ENCODE measurements around the gene TRPV6. TPM values are rescaled to one million over a fixed set of nuclear protein-coding genes. Genes with fewer than 3 reads are reported as not detected.

The TRPV6 gene
- polyA plus RNA-seq, 4 donors = 8.4 to 16.5 (median 11.5) TPM

DNA sequence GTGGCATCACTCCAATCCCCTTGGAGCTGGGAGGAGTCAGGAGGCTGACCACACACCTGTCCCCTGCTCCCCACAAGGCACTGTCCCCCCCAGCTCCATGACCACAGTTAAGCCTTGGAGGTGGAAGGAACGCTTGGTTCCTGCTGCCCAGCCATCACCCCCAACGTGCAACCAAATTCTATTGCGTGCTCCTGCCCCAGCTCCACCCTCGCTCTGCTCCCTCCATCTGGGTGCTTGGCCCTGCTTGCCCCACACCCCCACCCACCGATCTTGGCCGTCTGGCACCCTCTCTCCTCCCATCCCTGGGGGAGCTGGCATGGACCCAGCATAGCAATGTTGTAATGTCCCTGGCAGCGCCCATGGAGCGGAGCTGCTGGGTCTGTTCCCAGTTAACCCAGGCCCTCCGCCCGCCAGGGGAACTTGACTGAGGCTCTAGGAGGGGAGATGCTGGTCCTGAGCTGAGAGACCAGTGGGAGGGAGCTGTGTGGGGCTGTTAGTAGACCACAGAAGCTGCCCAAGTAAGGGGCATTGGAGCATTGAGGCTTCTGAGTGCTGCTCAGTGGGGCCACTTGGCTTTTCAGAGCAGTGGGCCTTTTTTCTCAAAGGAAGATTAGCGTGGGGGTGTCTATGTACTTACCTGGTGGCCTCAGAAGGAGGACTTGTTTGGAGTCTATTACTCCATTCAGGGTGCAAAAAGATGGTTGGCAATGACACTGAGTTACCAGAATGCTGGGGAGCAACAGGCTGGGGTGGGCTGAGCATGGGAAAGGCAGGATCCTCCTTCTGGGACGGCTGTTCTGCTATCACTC, 29.6 kb downstream of the TRPV6 start:
- DNase-seq (ENCODE audit: low read depth in 4 of 4, low spot score in 2 of 4) = no peak

DNA sequence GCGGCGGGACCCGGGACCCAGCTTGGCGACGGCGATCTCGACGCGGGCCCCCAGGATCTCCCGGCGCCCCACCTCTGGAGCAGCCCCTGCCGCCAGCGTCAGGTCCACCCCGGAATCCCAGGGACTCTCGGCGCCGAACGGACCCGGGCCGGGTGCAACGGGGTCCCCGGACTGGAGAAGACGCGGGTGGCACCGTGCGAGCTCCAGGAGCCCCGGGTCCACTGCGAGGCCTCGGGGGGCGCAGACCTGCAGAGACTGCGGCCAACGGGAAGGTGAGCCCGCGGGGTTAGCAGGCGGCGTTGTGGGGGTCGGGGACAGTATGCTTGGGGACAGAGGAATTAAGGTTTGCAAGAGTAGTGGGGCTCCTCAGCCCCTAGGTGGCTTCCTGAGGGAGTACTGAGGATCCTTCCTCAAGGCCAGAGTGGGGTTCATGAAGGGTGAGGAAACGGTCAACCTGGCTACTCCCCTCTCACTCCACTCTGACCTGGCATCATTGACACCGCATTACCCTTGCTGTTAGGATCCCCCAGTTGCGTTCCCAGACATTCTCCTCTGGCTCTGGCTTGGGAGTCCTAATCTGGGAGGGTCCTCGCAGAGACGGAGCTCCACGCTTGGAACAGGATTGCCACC, 30.3 kb downstream of the TRPV6 start:
- DNase-seq (ENCODE audit: low read depth in 4 of 4, low spot score in 2 of 4) = peak in 1 of 4 donors; percentile 21

DNA sequence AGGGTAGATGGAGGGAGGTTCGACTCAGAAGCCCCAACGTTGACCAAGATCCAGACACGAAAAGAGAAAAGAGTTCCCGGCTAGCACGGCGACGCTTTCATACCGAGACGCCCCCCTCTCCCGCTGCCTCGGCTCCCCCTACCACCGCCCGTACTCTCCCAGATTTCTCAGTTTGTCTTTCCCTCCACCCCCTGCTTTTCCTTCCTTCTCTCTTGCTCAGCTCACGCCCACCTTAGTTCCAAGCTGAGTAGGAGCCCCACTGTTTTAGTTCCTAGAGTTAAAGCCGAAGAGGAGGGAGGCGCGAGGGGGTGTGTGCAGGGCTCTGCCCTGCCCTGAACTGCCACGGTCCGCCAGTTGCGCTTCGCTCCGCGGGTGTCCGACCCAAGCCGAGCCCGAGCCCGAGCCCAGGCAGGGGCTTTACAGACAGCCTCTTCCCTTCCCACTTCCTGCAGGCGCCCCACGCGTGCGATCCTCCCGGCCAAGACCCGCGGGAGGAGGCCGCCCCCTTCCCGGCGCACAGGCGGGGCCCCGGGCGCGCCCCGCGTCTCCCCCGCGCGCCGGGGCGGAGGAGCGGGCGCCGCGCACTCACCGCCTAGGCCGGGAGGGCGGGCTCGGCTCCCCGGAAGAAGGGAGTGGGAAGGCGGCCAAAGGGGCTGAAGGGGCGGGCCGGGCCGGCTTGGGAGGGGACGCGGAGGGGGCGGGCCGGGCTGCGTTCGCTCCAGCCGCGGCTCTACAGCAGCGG, 31.0 kb downstream of the TRPV6 start, which contains the start of gene EPHB6:
Gene EPHB6, plus strand, starts transcription at position 705 of the 742 bp plus-strand sequence. CDS start 8,152 bp downstream, outside the sequence.
- DNase-seq (ENCODE audit: low read depth in 4 of 4, low spot score in 2 of 4) = peak; percentile 42 to 61 (median 59)

DNA sequence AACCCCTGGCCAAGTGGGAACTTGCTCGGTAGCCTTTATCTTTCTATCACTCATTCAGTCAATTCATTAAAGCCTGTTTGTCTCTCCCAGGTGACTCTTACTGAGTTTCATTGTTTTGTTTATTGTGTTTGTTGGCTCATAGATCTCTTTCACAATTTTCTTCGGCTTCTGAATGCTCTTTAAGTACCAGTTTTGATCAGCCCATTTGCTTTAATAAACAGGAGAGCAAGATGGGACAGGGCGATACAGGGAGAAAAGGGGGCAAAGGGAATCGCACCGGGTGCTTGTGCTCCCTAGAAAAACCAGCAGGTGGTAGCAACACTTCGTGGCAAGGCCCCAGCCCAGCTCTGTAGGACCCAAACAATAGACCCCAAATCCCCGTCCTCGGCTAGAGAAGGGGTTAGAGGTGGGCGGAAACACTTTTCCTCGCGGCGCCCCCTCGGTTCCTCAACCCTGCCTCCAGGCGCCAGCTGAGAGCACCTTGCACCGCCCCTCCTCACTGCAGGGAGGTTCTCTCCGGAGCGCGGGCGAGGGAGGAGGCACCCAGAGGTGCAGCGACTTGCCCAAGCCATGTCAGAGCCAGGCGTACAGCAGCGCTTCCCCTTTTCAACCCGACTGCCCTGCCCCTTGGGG, 31.7 kb downstream of the TRPV6 start:
- DNase-seq (ENCODE audit: low read depth in 4 of 4, low spot score in 2 of 4) = peak; percentile 41 to 72 (median 64)

DNA sequence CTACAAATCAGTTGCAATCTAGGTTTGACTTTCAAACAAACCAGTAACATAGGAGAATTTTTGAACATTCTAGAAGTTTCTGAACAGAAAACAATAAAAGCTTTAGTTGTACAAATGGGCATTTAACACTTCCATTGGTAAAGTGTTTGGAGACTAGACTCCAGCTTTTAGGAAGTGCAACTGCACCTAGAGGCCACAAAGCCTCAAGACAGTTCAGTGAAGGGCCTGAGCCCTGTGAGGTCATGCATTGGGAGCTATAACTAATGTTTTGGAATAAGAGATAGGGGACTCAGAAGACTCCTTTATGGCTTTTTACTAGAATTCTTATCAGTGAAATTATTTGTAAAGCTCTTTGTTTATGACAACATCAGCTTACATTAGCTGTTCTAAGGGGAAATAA, 33.6 kb downstream of the TRPV6 start:
- DNase-seq (ENCODE audit: low read depth in 4 of 4, low spot score in 2 of 4) = no peak

DNA sequence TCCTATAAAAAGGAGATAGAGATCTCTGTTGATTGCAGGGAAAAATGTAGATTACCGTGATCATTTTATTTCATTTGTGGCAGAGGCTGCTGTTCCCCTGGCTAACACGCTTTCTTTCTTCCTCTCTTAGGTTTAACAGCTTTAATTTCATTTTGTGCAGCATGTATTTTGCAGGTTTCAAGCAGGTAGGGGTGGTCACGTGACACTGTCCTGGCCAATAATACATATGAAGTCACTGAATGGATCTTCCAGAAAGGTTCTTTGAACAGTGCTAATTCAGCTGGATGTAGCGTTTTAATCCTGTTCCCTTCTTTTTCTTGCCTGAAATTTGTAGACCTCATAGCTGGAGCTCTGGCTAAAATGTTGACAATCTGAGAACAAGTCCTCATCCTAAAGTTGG, 34.3 kb downstream of the TRPV6 start:
- DNase-seq (ENCODE audit: low read depth in 4 of 4, low spot score in 2 of 4) = no peak

DNA sequence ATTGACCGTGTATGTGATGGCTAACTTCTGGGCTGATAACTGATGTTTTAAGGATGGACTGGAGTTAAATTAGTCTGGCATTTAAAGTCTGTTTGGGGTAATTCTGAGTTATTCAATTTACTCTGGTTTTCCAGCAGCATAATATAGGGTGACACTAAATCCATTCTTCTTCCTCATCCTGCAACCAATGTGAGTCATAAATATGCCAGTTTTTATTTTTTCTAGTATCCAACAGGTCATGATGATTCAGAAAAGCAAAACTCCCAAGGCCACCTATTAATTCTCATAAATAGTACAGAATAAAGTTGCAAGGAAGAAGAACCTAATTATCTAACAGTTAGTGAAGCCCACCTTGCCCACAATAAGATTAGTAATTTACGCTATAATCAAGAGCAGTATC, 38.2 kb downstream of the TRPV6 start:
- DNase-seq (ENCODE audit: low read depth in 4 of 4, low spot score in 2 of 4) = no peak

DNA sequence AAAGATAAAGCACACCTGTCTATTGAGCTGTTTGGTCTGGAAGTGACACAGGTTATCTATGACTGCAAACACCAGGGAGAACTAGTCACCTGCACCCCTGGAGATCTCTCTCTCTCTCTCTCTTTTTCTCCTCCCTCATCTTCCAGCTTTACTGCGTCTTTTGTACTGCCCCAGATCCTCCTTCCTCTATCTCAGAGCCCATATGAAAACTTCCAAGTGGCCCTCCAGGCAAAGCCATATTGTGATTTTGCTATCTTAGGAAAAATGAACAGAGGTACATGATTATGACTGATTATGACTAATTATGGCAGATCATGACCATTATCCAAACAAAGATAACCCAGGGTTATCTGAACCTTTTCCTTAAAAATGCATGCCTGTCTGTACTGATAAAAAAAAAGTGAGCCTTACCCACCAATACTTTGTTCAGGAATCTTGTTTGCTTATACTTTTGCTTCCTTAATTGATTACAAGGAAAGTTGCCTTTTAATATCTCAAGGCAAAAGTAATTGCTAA, 43.2 kb downstream of the TRPV6 start:
- DNase-seq (ENCODE audit: low read depth in 4 of 4, low spot score in 2 of 4) = no peak

DNA sequence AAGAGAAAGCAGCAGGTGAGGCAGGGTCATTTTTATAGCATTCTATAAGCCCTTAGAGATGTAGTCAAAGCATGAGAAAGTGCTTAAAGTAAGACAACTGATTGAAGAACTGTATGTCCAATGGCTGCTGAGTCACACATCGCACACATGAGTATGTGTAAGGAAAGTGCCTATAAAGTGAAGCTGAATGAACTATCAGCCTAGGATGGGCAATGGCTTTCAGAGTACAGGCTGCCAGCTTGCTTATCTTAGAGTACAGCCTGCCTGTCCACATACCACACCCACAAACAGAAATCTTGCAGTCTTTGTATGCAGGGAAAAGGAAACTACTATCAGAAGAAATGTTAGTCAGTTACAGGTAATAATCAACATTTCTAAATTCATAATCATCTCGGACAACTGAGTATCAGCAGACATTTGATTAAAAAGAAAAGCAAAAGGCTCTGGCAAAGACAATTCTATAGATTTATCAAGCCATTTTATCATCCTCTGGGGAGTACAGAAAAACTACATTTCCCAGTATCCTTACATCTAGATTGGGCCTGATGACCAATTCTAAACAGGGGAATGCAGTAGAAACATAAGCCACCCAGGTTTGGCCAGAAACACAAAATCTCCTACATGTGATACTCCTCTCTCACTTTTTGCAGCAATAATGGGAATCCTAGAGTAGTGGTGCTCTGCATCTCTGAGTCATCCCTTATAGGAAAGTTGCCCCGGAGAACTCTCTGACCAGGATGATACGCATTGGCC, 46.9 kb downstream of the TRPV6 start:
- no peak for DNase-seq (ENCODE audit: low read depth in 4 of 4, low spot score in 2 of 4)

DNA sequence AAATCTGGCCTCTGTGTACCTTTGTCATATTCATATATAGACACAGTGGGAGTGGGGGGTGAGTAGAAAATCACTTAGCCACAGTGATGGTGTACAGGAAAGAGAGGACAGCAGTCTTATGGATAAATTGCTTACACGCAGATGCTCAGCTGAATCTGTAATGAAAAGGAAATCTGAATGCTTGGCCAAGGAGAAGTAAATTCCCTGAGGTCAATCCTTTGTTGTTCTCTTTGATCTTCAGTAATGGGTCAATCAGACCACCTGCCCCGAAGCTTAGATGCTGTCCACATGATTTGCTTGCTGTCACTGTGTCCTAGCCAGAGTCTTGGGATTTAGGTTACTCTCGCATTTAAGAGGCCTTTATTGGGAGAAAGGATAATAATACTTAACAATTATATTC, 49.1 kb downstream of the TRPV6 start:
- no peak for DNase-seq (ENCODE audit: low read depth in 4 of 4, low spot score in 2 of 4)

DNA sequence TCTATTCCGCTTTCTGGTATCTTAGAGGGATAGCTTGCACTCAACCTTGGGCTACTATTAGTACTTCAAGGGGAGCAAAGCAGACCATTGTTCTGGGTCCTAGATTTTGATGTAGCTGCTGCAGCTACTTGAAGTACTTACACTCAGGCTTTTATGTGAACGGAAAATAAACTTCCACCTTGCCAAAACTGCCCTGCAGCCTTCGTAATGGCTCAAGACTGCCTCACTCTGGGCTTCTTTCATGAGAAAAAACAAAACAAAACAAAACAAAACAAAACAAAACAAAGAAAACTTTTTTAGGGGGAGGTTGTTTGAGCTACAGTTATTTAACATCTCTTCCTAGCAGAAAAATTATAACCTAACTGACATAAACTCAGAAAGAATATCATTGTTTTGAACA, 50.1 kb downstream of the TRPV6 start:
- DNase-seq (ENCODE audit: low read depth in 4 of 4, low spot score in 2 of 4) = no peak

DNA sequence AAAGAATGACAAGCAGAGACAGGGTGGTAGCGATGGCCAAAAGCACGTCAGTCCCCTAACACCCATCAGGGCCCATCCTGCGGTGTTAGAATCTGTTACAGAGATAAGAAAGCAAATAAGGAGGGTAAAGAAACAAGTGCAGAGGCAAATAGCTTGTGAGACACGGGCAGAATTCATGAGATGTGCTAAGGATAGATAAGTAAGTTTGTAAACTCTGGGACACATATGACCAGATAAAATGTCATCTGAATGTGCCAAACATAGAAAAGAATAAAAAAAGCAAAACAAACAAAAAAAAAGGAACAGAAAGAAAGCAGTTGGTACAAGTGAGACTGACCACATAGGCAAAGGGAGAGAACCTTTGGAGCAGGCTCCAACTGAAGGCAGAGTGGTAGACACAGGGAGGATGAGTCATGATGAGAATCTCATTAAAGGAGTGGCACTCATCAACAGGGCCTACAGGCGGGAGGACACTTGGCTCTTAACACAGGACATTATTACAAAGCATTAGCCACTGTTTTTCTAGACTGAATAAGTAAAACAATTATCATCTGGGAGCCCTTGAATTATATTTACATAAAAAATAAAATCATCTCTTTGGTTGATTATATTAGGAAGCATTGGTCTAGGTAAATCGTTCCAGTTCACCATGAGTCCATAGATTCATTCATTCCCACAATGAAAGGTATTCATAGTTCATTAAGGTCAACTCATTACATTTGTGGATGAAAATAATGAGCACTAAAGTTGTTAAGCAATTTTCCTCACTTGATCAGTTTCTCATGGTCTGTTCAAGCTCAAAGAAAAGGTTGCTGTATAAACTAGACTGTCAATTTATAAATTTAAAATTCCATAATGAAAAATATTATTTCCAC, 52.1 kb downstream of the TRPV6 start:
- DNase-seq (ENCODE audit: low read depth in 4 of 4, low spot score in 2 of 4) = no peak

DNA sequence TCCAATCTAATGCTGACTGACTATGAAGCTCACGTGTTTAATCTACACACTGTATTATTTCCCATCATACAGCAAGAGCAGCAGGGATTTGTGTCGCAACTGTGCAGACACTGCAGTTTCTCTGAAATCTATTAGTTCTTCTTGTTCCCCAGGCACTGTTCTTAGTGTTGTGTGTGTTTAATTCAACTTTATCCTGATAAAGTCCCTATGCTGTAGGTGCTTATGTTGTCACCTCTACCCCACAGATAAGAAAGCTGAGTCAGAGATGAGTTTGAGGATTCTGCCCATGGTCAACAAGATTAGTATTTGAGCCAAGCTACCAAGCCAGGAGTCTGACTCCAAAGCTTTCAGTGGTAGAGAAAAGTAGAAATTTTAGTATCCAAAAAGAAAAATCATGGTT, 53.1 kb downstream of the TRPV6 start:
- DNase-seq (ENCODE audit: low read depth in 4 of 4, low spot score in 2 of 4) = no peak

DNA sequence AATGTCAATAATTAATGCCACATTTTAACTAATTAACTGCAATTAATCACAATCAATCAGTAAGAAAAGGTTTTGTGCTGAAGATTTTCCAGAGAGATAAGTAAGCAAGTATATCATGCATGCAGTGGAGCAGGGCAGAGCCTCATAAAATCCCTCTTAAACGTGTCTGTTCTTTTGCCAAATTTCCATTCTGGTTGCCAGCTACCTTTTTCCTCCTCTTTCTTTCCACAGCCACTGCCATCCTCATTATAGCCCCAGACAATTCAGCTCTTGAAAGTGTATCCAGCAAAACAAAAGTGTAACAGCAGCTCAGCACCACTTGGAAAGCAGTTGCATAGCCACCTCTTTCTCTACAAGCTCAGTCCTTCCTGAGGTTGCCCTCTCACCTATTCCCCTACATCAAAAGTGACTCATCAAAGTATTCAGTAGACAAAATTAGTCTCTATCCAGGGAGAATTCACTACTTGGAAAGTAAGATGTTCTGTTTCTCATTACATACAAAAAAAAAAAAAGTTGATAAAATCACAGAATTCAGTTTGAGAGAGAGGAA, 57.5 kb downstream of the TRPV6 start:
- DNase-seq (ENCODE audit: low read depth in 4 of 4, low spot score in 2 of 4) = no peak

DNA sequence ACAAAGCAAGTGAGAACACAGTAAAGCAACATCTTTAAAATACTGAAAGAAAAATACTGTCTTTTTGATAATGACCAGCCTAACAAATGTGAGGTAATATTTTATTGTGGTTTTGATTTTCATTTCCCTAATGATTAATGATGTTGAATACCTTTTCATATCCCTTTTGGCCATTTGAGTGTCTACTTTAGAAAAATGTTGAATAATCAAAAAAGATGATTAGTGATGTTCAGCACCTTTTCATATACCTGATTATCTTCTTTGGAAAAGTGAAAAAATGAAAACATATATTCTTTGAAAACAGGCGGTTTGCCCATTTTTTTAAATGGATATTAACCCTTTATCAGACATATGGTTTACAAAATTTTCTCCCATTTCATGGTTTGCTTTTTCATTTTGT, 62.8 kb downstream of the TRPV6 start:
- no peak for DNase-seq (ENCODE audit: low read depth in 4 of 4, low spot score in 2 of 4)

All from left renal cortex interstitium (tissue), 4 donors.